Testis (tissue), 2 donors: ENCODE measurements around the gene RASGEF1B.

Source experiments
- CTCF ChIP-seq, 3 experiments: fragments of 450-650 bp in 2 of 3; fragments of 200-600 bp in 1 of 3; sonication (generic) in 1 of 3; IDR thresholded peaks; one replicate each; pipeline ENCODE4 v1.5.1; 2016 to 2019; ENCODE audit warnings: antibody characterized with exemption in 3 of 3, mild to moderate bottlenecking in 2 of 3, moderate library complexity in 1 of 3
- POLR2A ChIP-seq: fragments of 450-650 bp; IDR thresholded peaks from one replicate; pipeline ENCODE4 v1.6.1; 2017; ENCODE audit warnings: antibody characterized with exemption, mild to moderate bottlenecking, moderate library complexity

DNA sequence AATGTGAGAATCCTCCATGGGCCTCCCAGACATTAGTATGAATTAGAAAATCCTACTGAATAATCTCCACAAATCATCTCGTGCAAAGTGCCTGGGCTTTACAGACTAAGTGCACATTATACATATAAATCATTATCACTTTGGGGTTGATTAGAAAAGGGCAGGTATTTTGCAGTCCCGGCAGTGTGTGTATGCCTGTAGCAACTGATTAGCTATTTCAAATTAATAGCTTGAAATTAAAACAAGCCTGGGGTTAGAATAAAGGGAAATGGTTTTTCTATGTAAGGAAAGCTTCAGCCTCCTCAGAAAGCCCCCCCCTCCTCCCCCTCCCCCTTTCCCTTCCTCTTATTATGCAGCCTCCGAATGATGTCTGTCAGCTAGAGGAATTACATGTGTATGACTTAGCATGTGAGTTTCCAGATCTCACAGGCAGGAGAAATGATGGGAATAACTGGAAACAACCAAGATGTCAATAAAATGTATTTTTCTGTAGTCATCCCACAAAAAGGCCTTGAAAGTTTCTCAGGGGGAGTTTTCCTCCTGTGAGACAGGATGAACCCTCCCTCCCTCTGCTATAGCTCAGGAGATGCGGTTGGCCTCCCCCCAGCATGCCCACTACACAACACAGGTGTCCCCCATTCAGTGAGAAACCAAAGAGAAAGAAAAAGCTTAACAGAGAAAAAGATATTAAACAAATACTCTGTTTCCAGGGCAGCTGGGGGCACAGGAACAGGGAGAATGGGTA is 41.2 kb upstream of the RASGEF1B start:
- TF ChIP-seq CTCF (IDR thresholded peaks at IDR 0.05) (no peak), POLR2A (no peak)
